ENCODE results near the gene NCEH1. TPM values are rescaled to one million over a fixed set of nuclear protein-coding genes. Genes with fewer than 3 reads are reported as not detected.
"Not testable (repeated sequence)": the region's sequence is repeated elsewhere in the genome, so short reads cannot be mapped to it uniquely, and the experiment has no call there.

NCEH1 gene
- total and polyA plus RNA-seq, 7 donors: 2.6 to 12.0 (median 5.1) TPM

DNA sequence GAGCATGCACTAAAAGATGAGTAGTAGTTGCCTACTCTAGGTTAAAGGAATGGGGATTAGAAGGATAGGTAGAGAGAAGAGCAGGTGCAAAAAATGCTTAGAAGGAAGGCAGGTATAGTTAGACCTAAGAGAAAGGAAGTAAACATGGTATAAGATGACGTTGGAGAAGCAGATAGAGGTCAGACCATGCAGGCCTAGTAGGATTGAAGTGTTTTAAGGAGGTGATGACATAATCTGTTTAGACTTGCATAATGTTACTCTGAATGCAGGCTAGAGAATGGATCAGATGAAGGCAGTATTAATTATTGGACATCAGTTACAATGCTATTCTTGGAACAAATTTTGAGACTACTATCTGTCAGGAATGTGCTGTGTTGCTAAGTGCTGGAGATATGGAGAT is 28.6 kb upstream of the NCEH1 start:
- ATAC-seq: no peak
- no peak overlapping the region for H3K4me3 ChIP-seq
- intact Hi-C loops (cut with DNase I): no loop called here
- H3K27me3 ChIP-seq (ENCODE audit: insufficient read depth in 3 of 3, low read length in 2 of 3): no peaks in the 10 kb centered on the region
- H3K4me1 ChIP-seq: no peaks in the 10 kb centered on the region
- H3K27ac ChIP-seq: no peak overlapping the region
- TF ChIP-seq, protein P1, sequence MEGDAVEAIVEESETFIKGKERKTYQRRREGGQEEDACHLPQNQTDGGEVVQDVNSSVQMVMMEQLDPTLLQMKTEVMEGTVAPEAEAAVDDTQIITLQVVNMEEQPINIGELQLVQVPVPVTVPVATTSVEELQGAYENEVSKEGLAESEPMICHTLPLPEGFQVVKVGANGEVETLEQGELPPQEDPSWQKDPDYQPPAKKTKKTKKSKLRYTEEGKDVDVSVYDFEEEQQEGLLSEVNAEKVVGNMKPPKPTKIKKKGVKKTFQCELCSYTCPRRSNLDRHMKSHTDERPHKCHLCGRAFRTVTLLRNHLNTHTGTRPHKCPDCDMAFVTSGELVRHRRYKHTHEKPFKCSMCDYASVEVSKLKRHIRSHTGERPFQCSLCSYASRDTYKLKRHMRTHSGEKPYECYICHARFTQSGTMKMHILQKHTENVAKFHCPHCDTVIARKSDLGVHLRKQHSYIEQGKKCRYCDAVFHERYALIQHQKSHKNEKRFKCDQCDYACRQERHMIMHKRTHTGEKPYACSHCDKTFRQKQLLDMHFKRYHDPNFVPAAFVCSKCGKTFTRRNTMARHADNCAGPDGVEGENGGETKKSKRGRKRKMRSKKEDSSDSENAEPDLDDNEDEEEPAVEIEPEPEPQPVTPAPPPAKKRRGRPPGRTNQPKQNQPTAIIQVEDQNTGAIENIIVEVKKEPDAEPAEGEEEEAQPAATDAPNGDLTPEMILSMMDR (IDR thresholded peaks at IDR 0.05): no peak
- WGBS, 3 donors: 39 to 52% (median 44%) methylated on average over 1 of the region's 1 CpG
- no peaks in the 10 kb centered on the region for H3K9me3 ChIP-seq
- no peaks in the 10 kb centered on the region for H3K36me3 ChIP-seq (ENCODE audit: insufficient read depth in 1 of 2, low read depth in 1 of 2)
- DNase-seq: no peak

- TF ChIP-seq, protein P1 (IDR thresholded peaks at IDR 0.05): no peak
- Histone ChIP-seq H3K4me1 (no peaks in the 10 kb centered on the region), H3K4me3 (no peak overlapping the region), H3K27ac (no peak overlapping the region), H3K36me3 (ENCODE audit: insufficient read depth in 1 of 2, low read depth in 1 of 2) (no peaks in the 10 kb centered on the region), H3K9me3 (no peaks in the 10 kb centered on the region), H3K27me3 (ENCODE audit: insufficient read depth in 3 of 3, low read length in 2 of 3) (no peaks in the 10 kb centered on the region)
- ATAC-seq (no peak), DNase-seq (no peak)
- WGBS, 3 donors: 90 to 98% (median 98%) methylated on average over 2 of the region's 2 CpGs
- intact Hi-C loops (cut with DNase I): no loop called here
Measured at GRCh38 chr3:172735014-172735413, 24.1 kb upstream of the NCEH1 start.

- H3K36me3 ChIP-seq (ENCODE audit: insufficient read depth in 1 of 2, low read depth in 1 of 2): no peaks in the 10 kb centered on the region
- H3K27ac ChIP-seq: no peak overlapping the region
- no peak overlapping the region for H3K4me3 ChIP-seq
- H3K9me3 ChIP-seq: no peaks in the 10 kb centered on the region
- DNase-seq (no peak), ATAC-seq (no peak)
- 72 to 81% (median 73%) methylated on average over 1 of the region's 1 CpG for WGBS, 3 donors
- no peaks in the 10 kb centered on the region for H3K4me1 ChIP-seq
- TF ChIP-seq, protein P1 (IDR thresholded peaks at IDR 0.05): no peak
- intact Hi-C loops (cut with DNase I): no loop called here
- no peaks in the 10 kb centered on the region for H3K27me3 ChIP-seq (ENCODE audit: insufficient read depth in 3 of 3, low read length in 2 of 3)
Measured at GRCh38 chr3:172726380-172726779, 15.5 kb upstream of the NCEH1 start.

DNA sequence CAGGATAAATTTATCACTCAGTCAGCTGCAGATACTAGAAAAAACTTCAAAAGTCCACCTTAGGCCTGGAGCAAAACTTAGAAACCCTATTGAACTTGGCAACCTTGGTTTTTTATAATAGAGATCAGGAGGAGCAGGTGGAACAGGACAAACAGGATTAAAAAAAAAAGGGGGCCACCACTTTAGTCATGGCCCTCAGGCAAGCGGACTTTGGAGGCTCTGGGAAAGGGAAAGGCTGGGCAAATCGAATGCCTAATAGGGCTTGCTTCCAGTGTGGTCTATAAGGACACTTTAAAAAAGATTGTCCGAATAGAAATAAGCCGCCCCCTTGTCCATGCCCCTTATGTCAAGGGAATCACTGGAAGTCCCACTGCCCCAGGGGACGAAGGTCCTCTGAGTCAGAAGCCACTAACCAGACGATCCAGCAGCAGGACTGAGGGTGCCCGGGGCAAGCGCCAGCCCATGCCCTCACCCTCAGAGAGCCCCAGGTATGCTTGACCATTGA is 11.7 kb upstream of the NCEH1 start:
- intact Hi-C loops (cut with DNase I); H3K27ac ChIP-seq: not testable (repeated sequence)

DNA sequence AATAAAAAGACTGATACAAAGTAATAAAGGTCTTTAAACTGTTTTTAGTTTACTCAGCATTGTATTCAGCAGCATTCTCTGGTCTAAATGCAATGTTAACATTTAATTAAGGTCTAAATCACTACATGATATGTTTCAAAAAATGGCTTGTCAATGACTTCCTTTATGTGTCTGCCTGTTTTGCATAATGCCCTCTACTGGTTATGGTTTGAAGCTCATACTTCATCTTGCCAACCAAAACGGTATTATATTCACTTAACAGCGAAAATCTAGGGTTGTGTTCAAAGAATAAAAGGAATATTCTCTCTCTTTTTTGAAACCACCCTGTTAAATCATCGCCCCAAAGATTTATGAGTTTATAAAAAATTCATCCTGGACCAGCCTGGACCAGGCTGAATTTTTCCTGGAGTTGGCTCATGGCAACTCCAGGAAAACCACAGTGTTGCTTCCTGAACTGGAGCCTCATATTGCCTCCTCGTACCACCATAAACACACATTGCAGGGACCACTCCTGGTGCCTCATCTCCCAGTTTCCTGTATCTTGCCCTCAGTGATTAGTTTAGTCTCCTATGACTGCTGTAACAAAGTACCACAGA is 6.7 kb upstream of the NCEH1 start:
- Histone ChIP-seq H3K9me3 (no peaks in the 10 kb centered on the region), H3K4me3 (no peak overlapping the region), H3K27me3 (ENCODE audit: insufficient read depth in 3 of 3, low read length in 2 of 3) (no peaks in the 10 kb centered on the region), H3K27ac (no peak overlapping the region), H3K36me3 (ENCODE audit: insufficient read depth in 1 of 2, low read depth in 1 of 2) (no peaks in the 10 kb centered on the region), H3K4me1 (no peaks in the 10 kb centered on the region)
- TF ChIP-seq, protein P1 (IDR thresholded peaks at IDR 0.05): peak; percentile 21
- WGBS, 3 donors: 66 to 80% (median 76%) methylated on average over 4 of the region's 4 CpGs
- DNase-seq (no peak), ATAC-seq (no peak)
- intact Hi-C loops (cut with DNase I): no loop called here

More for the DNA sequence above, 11.7 kb upstream of the NCEH1 start:
- not testable (repeated sequence) for ATAC-seq; H3K4me1 ChIP-seq; H3K4me3 ChIP-seq; DNase-seq; H3K36me3 ChIP-seq (ENCODE audit: insufficient read depth in 1 of 2, low read depth in 1 of 2); H3K27me3 ChIP-seq (ENCODE audit: insufficient read depth in 3 of 3, low read length in 2 of 3); H3K9me3 ChIP-seq
- 79 to 84% (median 84%) methylated on average over 8 of the region's 8 CpGs for WGBS, 3 donors

Data from psoas muscle (tissue), 8 donors.